ENCODE data around the gene SPTBN1. TPM values are rescaled to one million over a fixed set of nuclear protein-coding genes. Genes with fewer than 3 reads are reported as not detected.

Gene SPTBN1
- total and polyA plus RNA-seq, 2 of the 13 experiments (the other 11 are each of a cell fraction or from before 2014, with no cell fraction given) = 123 to 299 TPM

GRCh38 chr2:54629390-54629789 lies 173.3 kb downstream of the SPTBN1 start (continued):
- TF ChIP-seq TFDP2 (CRISPR knock-in tag; IDR thresholded peaks at IDR 0.05) (no peak), RBM22 (optimal IDR thresholded peaks at IDR 0.05; ENCODE audit: low read length) (peak; percentile 3), ZNF607 (CRISPR knock-in tag; IDR thresholded peaks at IDR 0.05; ENCODE audit: borderline replicate concordance) (no peak), ZNF296 (CRISPR knock-in tag; conservative IDR thresholded peaks at IDR 0.05) (0 out of 2 replicates have a peak, but pooled peaks have one; percentile 23), HIVEP1 (CRISPR knock-in tag; IDR thresholded peaks at IDR 0.05) (no peak), ZNF224 (CRISPR knock-in tag; IDR thresholded peaks at IDR 0.05) (no peak), SKIL (CRISPR knock-in tag; IDR thresholded peaks at IDR 0.05; ENCODE audit: borderline replicate concordance) (0 out of 2 replicates have a peak, but pooled peaks have one; percentile 21), MIER2 (CRISPR knock-in tag; IDR thresholded peaks at IDR 0.05) (no peak), GTF3A (CRISPR knock-in tag; conservative IDR thresholded peaks at IDR 0.05) (no peak), MAZ (IDR thresholded peaks at IDR 0.05; ENCODE audit: borderline replicate concordance, low read depth, low read length) (no peak), MAZ (CRISPR knock-in tag; IDR thresholded peaks at IDR 0.05; ENCODE audit: low read depth) (no peak; the same call in 1 of the 2 replicates), CSRNP1 (CRISPR knock-in tag; IDR thresholded peaks at IDR 0.05) (0 out of 2 replicates have a peak, but pooled peaks have one; percentile 0)
